Stimulated activated CD8-positive, alpha-beta memory T cell treated with anti-CD3 and anti-CD28 coated beads, Interleukin-7, amount 100 ng/mL, for 4 hours (primary cell): Measurements from ENCODE around the gene DRAM2.

Source experiments
- DNase-seq, 2 donors: peaks; one replicate each; pipeline ENCODE4 v3.0.0-alpha.2; 2020; ENCODE audit warnings: low read depth in 2 of 2

DRAM2 gene

DNA sequence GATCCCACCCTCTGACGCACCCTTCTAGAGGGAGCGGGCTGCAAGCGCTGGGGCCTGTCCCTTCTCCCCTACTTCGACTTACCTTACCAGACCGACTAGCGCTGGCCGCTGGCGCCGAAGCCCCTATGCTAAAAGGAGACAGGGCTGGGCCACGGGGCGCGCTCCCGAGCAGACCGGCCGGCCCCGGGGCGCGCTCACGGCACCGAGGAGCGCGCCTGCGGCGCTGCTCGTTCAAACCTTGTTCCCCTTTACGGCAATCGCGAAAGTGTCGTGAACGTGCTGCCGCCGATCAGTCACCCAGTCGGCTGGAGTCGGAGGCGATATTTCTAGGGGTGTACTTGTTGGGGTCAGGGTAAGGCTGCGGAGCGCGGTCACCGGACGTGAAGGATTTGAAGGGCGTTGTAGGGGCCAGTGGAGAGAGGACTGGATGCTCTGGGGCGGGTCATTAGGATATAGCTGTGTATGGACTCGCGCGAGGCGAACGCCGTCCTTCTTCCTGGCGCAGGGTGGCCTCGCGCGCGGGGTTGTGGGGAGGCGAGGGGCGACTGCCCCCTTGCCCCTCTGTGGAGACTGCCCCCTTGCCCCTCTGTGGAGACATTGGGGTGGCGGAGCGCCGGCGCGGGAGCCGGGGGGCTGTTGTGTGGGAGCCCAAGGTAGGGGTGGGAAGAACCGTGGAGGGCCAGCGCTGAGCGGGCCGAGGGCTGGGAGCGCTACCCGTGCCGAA is at the start of gene DRAM2, which contains the start of gene CEPT1:
TSS of gene DRAM2 (minus strand) at position 138 of the 724 bp plus-strand sequence. CDS start 8,539 bp downstream, outside the sequence.
TSS of gene CEPT1 (plus strand) at position 268 of the 724 bp plus-strand sequence. CDS start 7,492 bp downstream, outside the sequence.
- peak; percentile 83 to 92 for DNase-seq

GRCh38 chr1:111184663-111185062 is 44.8 kb upstream of the DRAM2 start:
- DNase-seq: no peak

DNA sequence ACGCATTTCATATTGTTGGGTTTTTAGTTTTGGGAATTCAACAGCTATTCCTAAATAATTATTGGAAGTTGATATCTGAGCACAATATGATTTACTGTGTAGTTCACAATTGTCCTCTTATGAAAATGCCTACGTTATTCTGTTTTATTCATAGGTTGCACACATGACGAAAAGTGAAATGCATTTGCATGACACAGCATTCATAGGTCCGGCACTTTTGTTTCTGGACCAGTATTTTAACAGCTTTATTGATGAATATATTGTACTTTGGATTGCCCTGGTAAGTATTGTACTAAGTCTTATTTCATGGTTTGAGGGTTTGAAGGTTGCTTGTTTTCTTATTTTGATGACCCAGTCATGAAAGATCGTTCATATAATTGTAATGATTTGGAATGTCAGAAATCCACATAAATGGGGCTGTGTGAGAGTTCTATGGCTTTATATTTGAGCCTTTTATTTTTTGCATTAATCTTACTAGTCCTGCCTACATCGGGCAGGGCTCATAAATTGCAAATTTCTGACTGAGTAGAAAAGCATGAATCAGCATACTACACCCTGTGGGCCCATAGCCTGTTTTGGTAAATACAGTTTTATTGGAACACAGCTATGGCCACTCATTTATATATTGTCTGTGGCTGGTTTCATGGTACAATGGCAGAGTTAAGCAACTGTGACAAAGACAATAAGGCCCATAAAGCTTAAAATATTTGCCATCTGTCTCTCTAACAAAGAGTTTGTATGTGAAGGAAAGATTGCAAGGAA is 43.6 kb upstream of the DRAM2 start:
- no peak for DNase-seq

DNA sequence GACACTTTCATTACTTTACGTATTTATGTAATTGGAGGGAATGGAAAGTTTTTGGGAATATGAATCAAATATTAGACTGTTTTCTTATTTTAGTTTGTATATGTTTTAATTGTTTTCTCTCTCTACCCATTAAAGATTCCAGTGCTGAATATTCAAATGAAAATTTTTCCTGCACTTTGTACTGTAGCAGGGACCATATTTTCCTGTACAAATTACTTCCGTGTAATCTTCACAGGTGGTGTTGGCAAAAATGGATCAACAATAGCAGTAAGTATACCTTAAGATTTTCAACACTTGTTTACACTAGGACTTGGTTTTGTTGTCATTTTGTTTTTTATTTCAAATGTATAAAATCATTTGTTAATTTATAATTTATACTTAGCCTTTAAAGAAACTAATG is 42.2 kb upstream of the DRAM2 start:
- DNase-seq: no peak

DNA sequence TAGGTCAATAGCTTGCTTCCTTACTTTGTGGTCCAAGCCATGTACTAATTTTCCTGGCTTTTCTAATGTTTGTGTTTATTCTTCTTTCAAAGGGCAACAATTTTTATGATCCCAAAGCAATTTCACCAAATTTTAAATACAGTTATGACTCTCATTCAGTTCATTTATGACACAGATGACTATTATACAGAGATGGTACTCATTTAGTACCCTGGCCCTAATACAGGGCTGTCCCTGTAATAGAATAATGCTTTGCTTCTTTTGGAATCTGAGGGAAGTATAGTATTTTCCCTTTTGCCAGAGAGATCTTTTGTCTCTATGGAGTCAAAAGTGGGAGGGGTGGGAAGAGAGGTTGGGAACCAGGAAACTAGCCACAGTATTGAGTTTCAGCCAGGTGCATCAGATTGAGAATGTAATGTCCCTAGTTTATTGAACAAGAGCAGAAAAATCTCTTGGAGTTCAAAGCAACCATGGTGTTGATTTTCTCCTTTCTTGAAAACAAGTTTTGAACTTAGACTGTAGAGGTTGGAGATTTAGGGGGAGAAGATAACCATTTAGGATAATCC is 40.2 kb upstream of the DRAM2 start:
- DNase-seq: no peak

DNA sequence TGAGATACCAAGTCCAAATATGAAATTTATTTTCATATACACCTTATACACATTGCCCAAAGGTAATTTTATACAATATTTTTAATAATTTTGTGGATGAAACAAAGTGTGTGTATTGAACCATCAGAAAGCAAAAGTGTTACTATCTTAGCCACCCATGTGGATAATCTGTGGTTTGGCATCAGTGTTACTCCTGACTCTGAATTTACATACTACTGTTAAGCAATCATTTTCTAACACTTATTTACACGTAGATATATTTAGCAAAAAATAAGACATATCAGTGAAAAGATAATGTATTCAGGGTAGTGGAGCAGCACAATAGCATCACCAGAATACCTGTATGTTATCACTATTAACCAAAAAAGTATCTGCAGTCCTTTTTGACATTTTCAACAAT is 36.8 kb upstream of the DRAM2 start:
- DNase-seq: no peak

- no peak for DNase-seq
Measured at GRCh38 chr1:111175349-111175748, 35.5 kb upstream of the DRAM2 start.

- no peak for DNase-seq
Measured at GRCh38 chr1:111174070-111174469, 34.2 kb upstream of the DRAM2 start.

DNA sequence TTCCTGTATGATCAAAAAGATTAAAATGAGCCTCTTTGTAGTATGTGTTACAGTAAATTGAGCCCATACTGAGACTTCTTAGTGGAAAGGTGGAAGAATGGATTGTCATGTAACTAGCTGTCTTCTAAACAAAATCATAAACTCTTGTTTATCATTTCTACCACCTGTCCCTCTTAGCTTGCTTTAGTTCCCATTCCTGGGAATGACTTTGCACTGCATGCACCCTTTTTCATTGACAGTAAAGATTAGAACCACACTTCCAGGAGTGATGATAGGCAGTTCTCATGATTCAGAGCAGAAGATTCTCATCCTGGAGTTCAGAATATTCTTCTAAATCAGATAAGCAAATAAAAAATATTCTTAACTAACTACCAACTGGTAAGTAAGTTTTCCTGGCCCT is 32.6 kb upstream of the DRAM2 start:
- no peak for DNase-seq

- no peak for DNase-seq
Measured at GRCh38 chr1:111164151-111164550, 24.3 kb upstream of the DRAM2 start.

- no peak for DNase-seq
Measured at GRCh38 chr1:111163363-111163762, 23.5 kb upstream of the DRAM2 start.

DNA sequence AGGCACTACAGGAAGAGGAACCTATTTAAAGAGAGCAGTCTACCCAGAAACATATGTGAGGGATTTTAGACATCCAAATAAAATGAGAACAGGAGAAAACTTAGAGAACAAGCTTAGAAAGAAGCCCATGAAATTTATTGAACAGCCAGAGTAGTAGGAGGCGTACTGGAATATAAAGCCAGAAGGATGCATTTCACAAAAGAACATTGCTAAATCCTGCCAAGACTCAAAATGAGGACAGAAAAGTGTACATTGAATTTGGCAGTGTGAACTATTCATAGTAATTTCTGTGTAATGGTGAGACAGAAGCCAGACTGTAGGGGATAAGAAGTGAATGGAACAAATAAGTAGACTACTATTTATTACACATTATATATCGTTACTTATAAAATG is 22.6 kb upstream of the DRAM2 start:
- DNase-seq: no peak

GRCh38 chr1:111161843-111162487 is 22.1 kb upstream of the DRAM2 start:
- no peak for DNase-seq

- DNase-seq: no peak
Measured at GRCh38 chr1:111157431-111157830, 17.5 kb upstream of the DRAM2 start.

GRCh38 chr1:111154021-111154999 is 14.4 kb upstream of the DRAM2 start:
- DNase-seq: no peak

DNA sequence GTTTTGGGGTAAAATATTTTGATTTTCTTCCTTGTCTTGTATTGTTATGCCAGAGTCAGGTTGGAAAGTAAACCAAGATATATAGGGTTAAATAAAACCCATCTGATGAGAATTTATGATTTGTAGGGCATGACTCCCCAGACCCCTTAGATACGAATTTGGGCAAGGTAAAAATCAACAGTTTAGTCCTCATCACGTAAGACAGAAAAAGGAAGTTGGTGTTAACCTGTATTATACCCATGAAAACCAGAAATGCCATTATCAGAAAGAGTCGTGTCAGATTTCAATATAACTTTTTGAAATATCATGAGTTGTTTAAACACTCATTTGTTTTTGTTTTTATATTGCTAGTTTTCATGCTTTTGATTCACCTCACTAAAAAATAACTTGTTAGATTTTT is 11.9 kb upstream of the DRAM2 start:
- DNase-seq: no peak

DNA sequence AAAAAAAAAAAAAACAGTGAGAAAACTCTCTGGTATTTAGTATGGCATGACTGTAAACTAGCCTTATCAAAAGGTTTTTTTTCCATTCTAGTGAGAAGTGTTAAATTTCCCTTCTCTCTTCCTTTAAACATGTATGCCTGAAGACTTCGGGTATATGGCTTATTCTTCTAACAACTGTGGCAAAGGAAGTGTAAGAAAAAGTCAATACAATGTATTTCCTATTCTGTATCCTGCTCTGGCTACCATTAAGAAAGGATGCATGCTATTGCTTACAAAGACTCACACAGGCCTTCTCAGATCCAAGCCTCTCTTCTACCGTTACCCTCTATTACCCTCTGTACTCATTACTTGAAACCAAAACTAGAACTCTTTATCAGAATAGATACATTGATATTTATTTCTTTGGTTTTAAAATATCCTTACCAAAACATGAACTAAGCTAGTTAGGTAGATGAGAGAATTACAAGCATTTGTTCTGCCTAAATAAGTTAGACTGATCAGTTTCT is 8.5 kb upstream of the DRAM2 start:
- no peak for DNase-seq

DNA sequence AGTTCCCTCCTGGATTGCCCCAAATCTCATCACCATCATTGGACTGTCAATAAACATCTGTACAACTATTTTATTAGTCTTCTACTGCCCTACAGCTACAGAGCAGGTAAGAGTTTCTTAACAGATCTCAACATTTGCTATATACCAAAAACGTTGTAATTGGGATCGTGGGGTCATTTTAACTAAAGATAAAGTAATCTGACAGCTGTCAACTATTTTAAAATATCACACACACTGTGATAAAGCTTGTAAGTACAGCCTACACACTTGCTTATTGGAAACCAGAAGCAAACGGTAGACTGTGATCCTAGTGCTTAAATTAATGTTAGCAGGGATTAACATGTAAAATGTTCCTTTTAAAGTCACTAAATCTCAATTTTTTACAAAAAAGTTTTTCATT is 8.1 kb upstream of the DRAM2 start:
- DNase-seq: no peak

GRCh38 chr1:111145963-111146768 is 6.3 kb upstream of the DRAM2 start:
- no peak for DNase-seq

DNA sequence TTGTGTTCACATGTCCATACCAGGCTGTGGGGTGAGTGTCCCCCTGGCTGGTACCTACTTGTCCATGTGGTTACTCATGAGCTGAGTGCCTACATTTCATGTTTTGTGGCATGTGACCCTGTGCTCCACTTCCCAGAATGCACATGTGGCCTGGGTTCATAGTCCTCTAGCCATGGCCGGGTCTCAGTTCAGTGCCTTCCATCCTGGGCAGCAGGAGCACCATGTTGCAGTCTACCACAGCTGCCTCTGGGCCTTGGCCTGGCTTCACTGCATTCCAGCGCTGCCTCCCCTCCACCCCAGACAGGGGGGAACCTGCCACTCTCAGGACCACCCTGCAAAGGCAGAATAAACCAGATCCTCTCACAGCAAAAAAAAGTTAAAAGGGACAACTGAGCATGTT is 5.6 kb upstream of the DRAM2 start:
- DNase-seq: no peak
